NCI-H345 treated with DMSO at 0.1 percent for 48 hours (cell line): ENCODE data around the gene PCLO.
A peak's percentile ranks its signal among the peaks of the same experiment; 100 is the strongest.
"Not testable (repeated sequence)": the region's sequence is repeated elsewhere in the genome, so short reads cannot be mapped to it uniquely, and the experiment has no call there.

Experiments
- DNase-seq: peaks from one replicate; lab custom pipeline; 2025; ENCODE audit not compliant: unreplicated experiment; lab: John Stamatoyannopoulos, UW

Gene PCLO

GRCh38 chr7:83142365-83142764, 20.3 kb downstream of the PCLO start:
- no peak for DNase-seq

DNA sequence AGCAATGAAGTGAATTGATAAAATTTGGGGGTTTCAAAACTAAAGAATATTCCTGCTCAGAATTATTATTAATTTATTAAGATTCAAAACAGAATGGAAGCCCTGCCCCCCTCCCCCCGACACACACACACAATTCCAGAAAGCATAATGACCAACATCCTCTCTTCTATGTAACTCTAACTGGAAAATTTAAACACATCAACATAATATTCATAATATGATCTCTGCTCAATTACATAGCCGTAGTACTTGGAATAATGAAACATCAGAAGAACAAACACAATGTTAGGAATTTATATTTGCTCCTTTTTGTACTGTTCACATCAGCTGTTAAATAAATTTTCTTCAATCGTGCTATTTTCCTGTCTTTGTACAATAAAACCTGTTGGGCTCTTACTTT, 20.8 kb downstream of the PCLO start:
- no peak for DNase-seq

- DNase-seq = no peak
Observed at GRCh38 chr7:83130623-83131545, 31.8 kb downstream of the PCLO start.

GRCh38 chr7:83130191-83130590, 32.5 kb downstream of the PCLO start:
- DNase-seq = no peak

DNA sequence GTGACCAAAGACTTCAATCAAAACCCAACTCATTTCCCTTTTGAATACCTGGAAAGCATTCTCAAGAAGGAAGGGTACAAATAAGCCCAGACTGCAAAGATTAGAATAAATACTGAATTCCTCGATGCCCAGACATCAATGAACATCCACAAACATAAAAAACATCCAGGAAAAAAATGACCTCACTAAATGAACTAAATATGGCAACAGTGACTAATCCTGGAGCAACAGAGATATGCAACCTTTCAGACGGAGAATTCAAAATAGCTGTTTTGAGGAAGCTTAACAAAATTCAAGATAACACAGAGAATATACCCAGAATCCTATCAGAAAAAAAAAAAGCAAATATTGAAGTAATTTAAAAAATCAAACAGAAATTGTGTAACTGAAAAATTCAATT, 43.2 kb downstream of the PCLO start:
- DNase-seq = no peak

DNA sequence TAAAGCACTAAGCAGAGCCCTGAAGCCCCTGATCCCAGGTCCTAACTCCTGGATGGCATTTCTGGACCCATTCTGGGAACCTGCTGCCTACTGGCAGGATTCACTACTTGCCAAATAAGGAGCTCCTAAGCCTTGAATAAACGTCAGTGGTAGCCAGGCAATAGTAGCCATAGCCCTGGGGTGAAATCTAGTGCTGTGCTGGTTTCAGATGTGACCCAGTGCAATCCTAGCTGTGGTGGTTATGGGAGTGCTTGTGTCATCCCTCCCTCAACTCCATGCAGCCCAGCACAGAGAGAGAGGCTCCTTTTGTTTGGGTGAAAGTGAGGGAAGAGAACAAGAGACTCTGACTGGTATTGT, 43.7 kb downstream of the PCLO start:
- no peak for DNase-seq

- DNase-seq = no peak
Observed at GRCh38 chr7:83118347-83119025, 44.2 kb downstream of the PCLO start.

DNA sequence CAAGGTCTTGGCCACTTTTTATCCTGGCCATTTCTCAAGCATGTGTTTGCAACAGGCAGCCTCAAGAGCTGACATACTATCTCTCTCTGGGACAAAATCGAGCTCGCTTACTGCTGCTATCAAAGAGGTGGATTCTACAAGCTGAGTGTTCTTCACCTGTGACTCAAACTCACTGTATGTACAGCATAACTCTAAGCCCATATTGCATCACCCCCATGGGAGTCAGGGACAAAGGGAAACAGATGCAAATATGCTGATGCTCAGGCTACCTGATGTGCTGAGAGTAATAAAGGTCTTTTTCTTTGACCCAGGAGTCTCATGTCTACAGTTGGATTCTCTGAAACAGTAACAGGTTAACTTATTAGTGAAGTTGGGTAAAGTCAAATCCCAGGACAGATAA, 45.2 kb downstream of the PCLO start:
- DNase-seq = no peak

GRCh38 chr7:83111391-83111790, 51.3 kb downstream of the PCLO start:
- no peak for DNase-seq

DNA sequence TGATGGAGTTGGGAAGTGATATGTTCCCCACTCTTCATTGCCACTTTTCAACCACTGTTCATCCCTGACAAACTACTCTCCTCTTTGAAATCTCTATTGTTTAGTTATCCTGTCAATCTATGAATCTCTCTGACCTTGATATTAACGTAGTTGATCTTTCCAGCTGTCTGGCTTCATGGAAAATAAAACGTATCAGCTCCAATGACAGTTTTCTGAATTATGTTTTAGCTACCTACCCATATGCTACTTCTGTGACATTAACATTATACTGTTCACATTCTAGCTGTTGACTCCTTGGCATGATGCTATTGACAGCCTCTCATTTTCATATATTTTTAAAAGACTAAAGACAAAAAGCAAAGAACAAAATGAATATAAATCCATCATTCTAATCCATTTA, 53.3 kb downstream of the PCLO start:
- DNase-seq = no peak

DNA sequence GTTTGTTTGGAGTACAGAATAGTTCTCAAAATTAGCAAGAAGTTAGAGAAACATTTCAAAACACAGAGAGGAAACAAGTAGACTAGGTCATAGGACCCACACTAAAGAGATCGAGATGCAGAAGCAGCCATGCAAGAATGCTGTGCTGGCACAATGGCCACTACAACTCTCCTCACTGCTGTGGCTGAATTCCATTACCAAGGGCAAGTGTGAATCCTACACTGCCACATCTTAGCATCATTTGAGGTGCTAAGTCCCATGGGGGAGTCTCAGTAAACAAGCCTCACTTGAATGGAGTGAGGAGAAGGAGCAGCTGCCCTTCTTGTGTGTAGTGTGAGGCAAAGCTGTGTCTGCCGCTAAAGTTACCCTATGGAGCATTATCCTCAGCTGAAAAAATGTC, 56.7 kb downstream of the PCLO start:
- no peak for DNase-seq

GRCh38 chr7:83105063-83105462, 57.6 kb downstream of the PCLO start:
- DNase-seq = no peak

- no peak for DNase-seq
Observed at GRCh38 chr7:83101530-83101929, 61.2 kb downstream of the PCLO start.

GRCh38 chr7:83096065-83096580, 66.6 kb downstream of the PCLO start:
- no peak for DNase-seq

GRCh38 chr7:83085299-83085698, 77.4 kb downstream of the PCLO start:
- no peak for DNase-seq

DNA sequence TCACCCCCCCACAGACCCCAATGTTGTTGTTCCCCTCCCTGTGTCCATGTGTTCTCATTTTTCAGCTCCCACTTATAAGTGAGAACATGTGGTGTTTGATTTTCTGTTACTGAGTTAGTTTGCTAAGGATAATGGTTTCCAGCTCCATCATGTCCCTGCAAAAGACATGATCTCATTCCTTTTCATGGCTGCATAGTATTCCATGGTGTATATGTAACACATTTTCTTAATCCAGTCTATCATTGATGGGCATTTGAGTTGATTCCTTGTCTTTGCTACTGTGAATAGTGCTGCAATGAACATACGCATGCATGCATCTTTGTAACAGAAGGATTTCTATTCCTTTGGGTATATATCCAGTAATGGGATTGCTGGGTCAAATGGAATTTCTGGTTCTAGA, 82.8 kb downstream of the PCLO start:
- DNase-seq = not testable (repeated sequence)

- no peak for DNase-seq
Observed at GRCh38 chr7:83077328-83077727, 85.4 kb downstream of the PCLO start.

GRCh38 chr7:83072576-83073517, 89.8 kb downstream of the PCLO start:
- no peak for DNase-seq

DNA sequence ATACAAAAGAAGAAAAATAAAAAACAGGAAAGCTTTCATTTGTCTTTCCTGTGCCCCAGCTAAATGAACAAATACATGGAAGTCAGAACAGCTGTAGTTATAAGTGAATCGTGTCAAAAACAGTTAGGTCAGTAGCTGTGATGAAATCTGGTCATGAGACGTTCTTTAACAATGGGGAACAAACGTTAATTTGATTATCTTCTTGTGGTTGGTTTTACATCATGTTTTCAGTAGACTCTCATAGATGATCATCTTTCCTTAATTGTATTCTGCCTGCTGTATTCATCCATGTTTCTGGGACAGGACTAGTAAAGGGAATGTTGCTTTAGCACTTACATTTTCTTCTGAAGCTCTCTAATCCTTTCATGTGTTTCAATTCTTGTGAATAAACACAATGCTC, 97.0 kb downstream of the PCLO start:
- no peak for DNase-seq

GRCh38 chr7:83060218-83060617, 102.5 kb downstream of the PCLO start:
- DNase-seq = peak; percentile 31

DNA sequence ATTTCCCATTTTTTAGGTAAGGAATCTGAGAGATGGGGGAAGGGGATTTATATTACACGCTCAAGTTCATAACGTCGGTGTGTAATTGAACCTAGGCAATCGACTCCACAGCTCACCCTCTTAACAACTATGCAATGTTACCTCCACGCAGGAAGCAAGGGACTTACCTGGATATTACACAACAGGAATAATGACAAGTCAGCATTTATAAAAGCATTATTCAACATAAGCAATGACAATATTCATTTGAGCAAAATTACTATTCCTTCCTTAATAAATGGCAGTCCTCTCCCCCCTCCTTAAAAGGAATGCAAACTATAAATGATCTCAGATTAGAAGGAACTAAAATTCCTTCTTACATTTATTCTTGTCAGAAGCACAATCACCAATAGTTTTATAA, 104.0 kb downstream of the PCLO start:
- DNase-seq = no peak
